ENCODE measurements around the gene COG7.

The COG7 gene

DNA sequence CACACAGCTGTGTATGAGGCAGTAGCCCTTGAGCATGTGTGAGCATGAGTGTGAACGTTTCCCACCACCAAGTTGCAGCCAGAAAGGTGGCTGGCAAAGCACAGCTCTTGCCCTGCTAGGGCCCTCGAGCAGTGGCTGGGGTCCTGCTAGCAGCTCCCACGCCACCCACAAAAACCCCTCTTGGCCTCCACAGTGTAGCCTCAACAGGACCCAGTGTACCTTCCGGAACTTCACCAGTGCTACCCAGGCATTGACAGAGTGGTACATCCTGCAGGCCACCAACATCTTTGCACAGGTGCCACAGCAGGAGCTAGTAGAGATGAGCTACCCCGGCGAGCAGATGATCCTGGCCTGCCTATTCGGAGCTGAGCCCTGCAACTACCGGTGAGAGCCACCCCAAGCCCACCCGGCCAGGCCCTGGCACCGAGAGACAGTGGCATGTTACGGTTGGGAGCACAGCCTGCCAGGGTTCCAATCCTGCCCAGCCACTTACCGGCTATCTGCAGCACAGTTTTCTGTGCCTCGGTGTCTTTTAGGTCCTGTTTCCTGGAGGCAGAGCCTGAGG is 97.8 kb downstream of the COG7 start:
- no peak for DNase-seq

- no peak for DNase-seq
Measured at GRCh38 chr16:23354246-23354645, 98.7 kb downstream of the COG7 start.

DNA sequence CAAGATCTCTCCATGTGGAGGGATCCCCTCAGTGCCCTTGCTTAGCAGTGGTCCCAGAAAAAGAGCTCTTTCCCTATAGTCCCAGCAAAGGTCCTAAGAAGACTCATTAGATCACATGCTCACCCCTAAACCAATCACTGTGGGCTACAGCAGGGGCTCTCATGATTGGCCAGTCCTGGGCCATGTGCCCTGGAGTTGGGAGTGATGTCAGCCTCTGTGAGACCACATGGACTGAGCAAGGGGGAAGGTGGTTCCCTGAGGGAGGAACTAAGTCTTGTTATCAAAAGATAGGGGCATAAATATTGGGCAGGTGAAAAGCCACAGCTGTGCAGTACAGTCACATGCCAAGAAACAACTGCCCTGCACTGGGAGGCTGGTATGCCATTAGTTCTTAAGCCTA is 99.5 kb downstream of the COG7 start:
- DNase-seq: no peak

GRCh38 chr16:23351360-23351759 is 101.6 kb downstream of the COG7 start:
- DNase-seq: no peak

- DNase-seq: no peak
Measured at GRCh38 chr16:23348579-23349469, 104.2 kb downstream of the COG7 start.

DNA sequence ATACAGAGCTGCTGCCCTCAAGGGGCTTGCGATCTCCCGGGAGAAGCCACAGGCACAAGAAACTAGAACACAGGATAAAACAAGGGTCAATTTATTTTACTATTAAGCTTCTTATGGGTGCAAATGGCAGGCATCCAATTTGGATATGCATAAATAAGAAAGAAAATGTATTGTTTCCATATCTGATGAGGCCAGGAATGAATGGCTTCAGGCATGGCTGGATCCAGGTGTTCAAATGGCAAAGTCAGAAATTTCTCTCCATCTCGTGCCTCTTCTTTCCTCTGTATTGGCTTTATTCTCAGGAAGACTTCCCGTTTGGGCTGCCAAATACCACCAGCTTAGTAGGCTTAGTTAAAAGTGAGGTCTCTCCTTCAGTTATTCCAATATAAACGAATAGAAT is 107.8 kb downstream of the COG7 start:
- DNase-seq: no peak

GRCh38 chr16:23343643-23344612 is 109.1 kb downstream of the COG7 start:
- DNase-seq: no peak

DNA sequence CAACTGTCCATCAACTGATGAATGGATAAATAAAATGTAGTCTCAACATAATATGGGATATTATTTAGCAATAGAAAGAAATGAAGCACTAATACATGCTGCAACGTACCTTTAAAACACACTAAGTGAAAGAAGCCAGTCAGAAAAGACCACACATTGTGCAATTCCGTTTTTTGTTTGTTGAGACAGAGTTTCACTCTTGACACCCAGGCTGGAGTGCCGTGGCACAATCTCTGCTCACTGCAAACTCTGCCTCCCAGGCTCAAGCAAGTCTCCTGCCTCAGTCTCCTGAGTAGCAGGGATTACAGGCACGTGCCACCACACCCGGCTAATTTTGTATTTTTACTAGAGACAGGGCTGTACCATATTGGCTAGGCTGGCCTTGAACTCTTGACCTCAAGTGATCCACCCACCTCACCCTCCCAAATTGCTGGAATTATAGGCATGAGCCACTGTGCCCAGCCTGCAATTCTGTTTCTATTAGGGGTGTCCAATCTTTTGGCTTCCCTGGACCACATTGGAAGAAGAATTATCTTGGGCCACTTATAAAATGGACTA is 110.8 kb downstream of the COG7 start:
- no peak for DNase-seq

DNA sequence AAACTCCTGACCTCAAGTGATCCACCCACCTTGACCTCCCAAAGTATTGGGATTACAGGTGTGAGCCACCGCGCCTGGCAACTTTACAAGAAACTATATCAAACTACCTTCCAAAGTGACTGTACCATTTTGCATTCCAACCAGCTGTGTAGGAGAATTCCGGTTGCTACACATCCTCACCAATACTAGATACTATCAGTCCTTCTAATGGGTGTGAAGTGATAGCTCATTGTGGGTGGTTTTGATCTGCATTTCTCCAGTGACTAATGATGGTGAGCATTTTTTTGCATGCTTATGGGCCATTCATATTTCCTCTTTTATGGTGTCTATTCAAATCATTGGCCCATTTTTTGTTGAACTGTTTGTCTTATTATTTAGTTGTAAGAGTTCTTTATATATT is 113.2 kb downstream of the COG7 start:
- DNase-seq: no peak
